Measurements from ENCODE around the gene ABL1. TPM values are rescaled to one million over a fixed set of nuclear protein-coding genes. Genes with fewer than 3 reads are reported as not detected.

ABL1 gene
- total RNA-seq, 4 donors from 2014 or later = 31.3 to 40.4 (median 34.8) TPM

- Histone ChIP-seq H3K4me1 (peaks cover 48% of the 10 kb centered on the region), H3K4me3 (peak overlapping the region; percentile 82), H3K9me3 (no peaks in the 10 kb centered on the region), H3K27me3 (no peaks in the 10 kb centered on the region), H3K27ac (peak overlapping the region; percentile 93), H3K36me3 (no peaks in the 10 kb centered on the region)
- DNase-seq (ENCODE audit: low spot score in 2 of 2) = peak in 1 of 2 donors; percentile 39
- WGBS = 44% methylated on average over 5 of the region's 5 CpGs
- TF ChIP-seq POLR2AphosphoS5 (IDR thresholded peaks at IDR 0.05) (no peak), POLR2A (IDR thresholded peaks at IDR 0.05) (peak in 1 of 2 donors; percentile 28)
Observed at GRCh38 chr9:130837002-130837511, 2.0 kb downstream of the ABL1 start.

DNA sequence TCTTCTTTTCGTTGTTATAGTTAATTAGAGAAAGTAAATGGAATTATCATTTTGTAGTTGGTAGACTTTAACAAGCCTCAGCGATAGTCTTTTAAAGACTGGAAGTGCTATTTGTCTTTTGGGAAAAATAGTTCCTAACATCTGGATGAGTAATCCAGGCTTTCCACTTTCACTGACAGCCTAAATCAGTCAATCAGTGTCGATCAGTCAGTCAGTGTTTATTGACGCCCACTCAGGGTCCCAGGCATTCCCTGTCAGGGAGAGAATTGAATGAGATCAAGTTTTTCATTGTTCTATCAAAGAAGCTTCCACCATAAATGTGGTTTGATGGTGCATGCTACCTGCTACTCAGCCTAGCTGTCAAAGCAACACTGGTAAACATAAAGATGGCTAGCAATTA lies 2.6 kb downstream of the ABL1 start:
- DNase-seq (ENCODE audit: low spot score in 2 of 2) = peak in 1 of 2 donors; percentile 10
- H3K27me3 ChIP-seq = no peaks in the 10 kb centered on the region
- no peaks in the 10 kb centered on the region for H3K36me3 ChIP-seq
- H3K9me3 ChIP-seq = no peaks in the 10 kb centered on the region
- peak overlapping the region; percentile 82 for H3K4me3 ChIP-seq
- 56% methylated on average over 4 of the region's 4 CpGs for WGBS
- TF ChIP-seq CTCF (IDR thresholded peaks at IDR 0.05) (no peak), POLR2AphosphoS5 (IDR thresholded peaks at IDR 0.05) (no peak), POLR2A (IDR thresholded peaks at IDR 0.05) (no peak), EP300 (IDR thresholded peaks at IDR 0.05) (no peak)
- peaks cover 54% of the 10 kb centered on the region for H3K4me1 ChIP-seq
- H3K27ac ChIP-seq = no peak overlapping the region

DNA sequence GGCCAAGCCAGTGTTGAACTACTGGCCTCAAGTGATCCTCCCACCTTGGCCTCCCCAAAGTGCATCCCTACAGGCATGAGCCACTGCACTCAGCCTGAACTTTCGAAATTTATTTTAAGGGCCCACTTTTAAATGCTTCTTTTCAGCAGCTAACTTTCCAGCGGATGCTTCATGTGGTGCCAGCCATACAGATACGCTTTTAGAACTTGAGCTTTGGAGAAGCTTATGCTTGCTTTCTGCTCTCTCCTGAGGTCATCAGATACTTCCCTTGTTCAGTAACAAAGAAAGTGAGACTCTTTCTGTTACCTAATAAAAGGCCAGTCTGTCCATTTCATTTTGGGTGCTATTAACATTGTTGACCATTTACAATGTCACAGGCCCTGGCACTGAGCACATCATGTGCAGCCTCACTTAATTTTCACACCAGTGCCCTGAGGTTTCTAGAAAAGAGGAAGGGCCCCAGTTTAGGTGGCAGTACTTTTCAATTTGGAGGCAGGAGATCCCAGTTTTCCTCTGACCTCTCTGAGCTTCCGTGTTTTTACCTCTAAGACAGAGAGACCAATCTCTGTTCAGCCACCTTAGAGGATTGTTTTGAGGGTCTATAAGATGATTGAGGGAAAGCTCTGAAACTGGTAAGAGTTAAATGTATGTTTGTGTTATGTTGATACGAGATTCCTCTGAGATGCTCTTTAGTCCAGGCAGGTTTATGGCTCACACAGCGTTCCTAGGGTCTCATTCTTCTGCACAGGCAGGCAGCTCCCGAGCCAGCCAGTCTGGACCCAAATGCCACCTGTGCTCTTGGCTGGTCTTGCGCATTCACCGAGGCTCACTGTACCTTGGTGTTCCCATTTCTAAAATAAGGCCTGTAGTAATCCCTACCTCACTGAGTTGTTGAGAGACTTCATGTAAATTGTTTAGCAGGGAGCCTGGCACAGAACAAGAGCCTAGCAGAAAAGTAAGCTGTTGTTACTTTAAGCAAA lies 4.4 kb downstream of the ABL1 start:
- Histone ChIP-seq H3K4me1 (peaks cover 57% of the 10 kb centered on the region), H3K27ac (no peak overlapping the region), H3K9me3 (no peaks in the 10 kb centered on the region), H3K27me3 (no peaks in the 10 kb centered on the region), H3K4me3 (peak overlapping the region; percentile 10), H3K36me3 (no peaks in the 10 kb centered on the region)
- no peak for DNase-seq (ENCODE audit: low spot score in 2 of 2)
- WGBS = 74% methylated on average over 9 of the region's 9 CpGs
- no peak for TF ChIP-seq POLR2AphosphoS5 (IDR thresholded peaks at IDR 0.05)
- no peak for TF ChIP-seq EP300 (IDR thresholded peaks at IDR 0.05)
- TF ChIP-seq POLR2A (IDR thresholded peaks at IDR 0.05) = no peak
- no peak for TF ChIP-seq CTCF (IDR thresholded peaks at IDR 0.05)

DNA sequence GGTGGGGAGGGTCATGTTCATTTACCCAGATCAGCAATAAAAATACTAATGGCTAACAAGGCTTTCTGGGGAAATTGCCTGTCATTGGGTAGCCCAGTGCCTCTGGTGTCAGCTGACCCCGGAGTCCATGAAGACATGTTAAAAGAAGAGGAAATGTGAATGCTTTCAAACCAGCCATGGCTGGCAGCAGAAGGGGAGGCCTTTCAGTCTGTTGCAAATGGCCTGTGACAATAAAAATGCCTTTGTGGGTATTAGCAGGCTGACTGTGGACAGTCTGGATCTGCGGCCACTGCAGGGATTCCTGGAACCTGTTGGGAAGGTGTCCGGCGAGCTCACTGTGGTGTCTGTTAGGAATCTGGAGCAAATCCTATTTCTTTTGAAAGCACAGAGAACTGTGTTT lies 7.5 kb downstream of the ABL1 start:
- no peak overlapping the region for H3K4me3 ChIP-seq
- H3K9me3 ChIP-seq = no peaks in the 10 kb centered on the region
- peaks cover 72% of the 10 kb centered on the region for H3K4me1 ChIP-seq

More for the DNA sequence above, 7.5 kb downstream of the ABL1 start:
- TF ChIP-seq POLR2A (IDR thresholded peaks at IDR 0.05) (no peak), CTCF (IDR thresholded peaks at IDR 0.05) (no peak), POLR2AphosphoS5 (IDR thresholded peaks at IDR 0.05) (no peak), EP300 (IDR thresholded peaks at IDR 0.05) (no peak)
- no peak overlapping the region for H3K27ac ChIP-seq
- 84% methylated on average over 4 of the region's 4 CpGs for WGBS
- H3K27me3 ChIP-seq = no peaks in the 10 kb centered on the region
- DNase-seq (ENCODE audit: low spot score in 2 of 2) = no peak
- H3K36me3 ChIP-seq = no peaks in the 10 kb centered on the region

Data from suprapubic skin (tissue), 4 donors.